ENCODE measurements around the gene CCDC183.

DNA sequence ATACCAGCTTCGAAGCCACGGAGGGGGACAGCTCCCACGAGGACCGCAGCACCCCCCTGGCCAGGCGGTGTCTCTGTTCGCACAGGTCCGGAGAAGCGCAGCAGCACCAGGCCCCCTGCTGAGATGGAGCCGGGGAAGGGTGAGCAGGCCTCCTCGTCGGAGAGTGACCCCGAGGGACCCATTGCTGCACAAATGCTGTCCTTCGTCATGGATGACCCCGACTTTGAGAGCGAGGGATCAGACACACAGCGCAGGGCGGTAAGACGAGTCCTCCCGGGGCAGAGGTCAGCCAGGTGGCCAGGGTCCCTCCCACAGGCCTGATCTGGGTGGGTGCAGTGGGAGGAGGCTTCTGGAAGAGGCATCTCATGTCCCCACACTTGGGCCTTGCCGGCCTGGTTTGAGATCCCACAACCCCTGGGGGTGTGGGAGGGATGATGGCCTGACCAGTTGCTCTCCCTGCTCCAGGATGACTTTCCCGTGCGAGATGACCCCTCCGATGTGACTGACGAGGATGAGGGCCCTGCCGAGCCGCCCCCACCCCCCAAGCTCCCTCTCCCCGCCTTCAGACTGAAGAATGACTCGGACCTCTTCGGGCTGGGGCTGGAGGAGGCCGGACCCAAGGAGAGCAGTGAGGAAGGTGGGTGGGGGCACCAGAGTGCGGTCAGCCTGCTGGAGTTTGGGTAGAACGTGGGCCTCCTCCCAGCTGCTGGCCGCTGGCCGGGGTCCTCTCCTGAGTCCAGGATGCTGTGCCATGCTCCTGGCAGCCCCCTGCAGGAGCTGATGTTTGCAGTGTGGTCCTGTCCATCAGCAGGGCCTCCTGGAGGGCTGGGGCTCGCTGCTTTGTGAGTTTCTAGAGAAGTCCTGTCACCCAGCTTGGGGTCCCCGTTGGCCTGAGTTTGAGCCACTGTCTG, 43.3 kb downstream of the CCDC183 start:
- no peak for TF ChIP-seq CTCF (IDR thresholded peaks at IDR 0.05)
- no peak for TF ChIP-seq POLR2A (IDR thresholded peaks at IDR 0.05)

Measured in gastroesophageal sphincter (tissue), 3 donors.